Measurements from ENCODE around the gene UNKL. TPM values are rescaled to one million over a fixed set of nuclear protein-coding genes. Genes with fewer than 3 reads are reported as not detected.

The UNKL gene
- total RNA-seq, 1 experiment from 2014 or later: 32.0 TPM

DNA sequence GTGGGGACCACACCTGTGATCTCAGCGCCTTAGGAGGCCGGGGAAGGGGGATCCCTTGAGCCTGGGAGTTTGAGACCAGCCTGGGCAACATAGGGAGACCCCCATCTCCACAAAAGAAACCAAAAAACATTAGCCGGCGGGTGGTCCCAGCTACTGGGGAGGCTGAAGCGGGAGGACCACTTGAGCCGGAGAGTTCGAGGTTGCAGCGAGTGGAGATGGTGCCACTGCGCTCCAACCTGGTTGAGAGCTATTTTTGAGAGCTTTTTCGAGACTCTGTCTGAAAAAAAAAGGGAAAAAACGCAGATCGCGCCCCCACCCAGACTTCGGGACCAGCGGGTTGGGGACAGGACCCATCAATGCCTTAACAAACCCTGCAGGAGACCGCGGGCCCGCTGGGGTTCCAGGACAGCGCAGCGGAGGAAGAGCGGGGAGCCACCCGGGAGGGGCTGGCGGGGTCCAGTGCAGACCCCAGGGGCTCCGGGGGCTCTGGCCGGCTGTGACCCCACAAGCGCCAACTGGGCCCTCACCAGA is 81.8 kb downstream of the UNKL start:
- TF ChIP-seq CTCF (conservative IDR thresholded peaks at IDR 0.05): no peak
- no peaks in the 10 kb centered on the region for H3K4me1 ChIP-seq (ENCODE audit: insufficient read depth, low read length)
- H2BK120ac ChIP-seq (ENCODE audit: low read depth, low read length, poor library complexity, severe bottlenecking): no peak overlapping the region
- no peak overlapping the region for H3K27ac Mint-ChIP-seq
- H4K91ac ChIP-seq (ENCODE audit: insufficient read length, low read depth, low read length): peak overlapping the region; percentile 60
- DNase-seq: no peak
- H3K23me2 ChIP-seq (ENCODE audit: insufficient read length, low read depth, low read length, poor library complexity, severe bottlenecking): peaks cover 20% of the 10 kb centered on the region
- H2BK12ac ChIP-seq (ENCODE audit: insufficient read length, low read depth, low read length): no peak overlapping the region
- no peak overlapping the region for H4K5ac ChIP-seq (ENCODE audit: insufficient read length, low read depth, low read length)
- H3K14ac ChIP-seq (ENCODE audit: insufficient read depth, low read length): peak overlapping the region; percentile 91
- no peaks in the 10 kb centered on the region for H3K9me3 ChIP-seq (ENCODE audit: control insufficient read depth, low read depth, low read length)
- H3K27me3 ChIP-seq (ENCODE audit: insufficient read depth, low read length): peaks cover 16% of the 10 kb centered on the region; the same call in 1 of the 2 replicates
- no peak overlapping the region for H3K9ac ChIP-seq (ENCODE audit: extremely low read depth, insufficient read length, low read length)
- H3K23ac ChIP-seq (ENCODE audit: insufficient read length, low read depth, low read length): no peak overlapping the region
- H3K27ac ChIP-seq (ENCODE audit: insufficient read length, low read depth, low read length): no peak overlapping the region
- H3K4ac ChIP-seq (ENCODE audit: low read depth, low read length): peak overlapping the region; percentile 73
- H2AFZ ChIP-seq (ENCODE audit: low read length): no peak overlapping the region
- H3K18ac ChIP-seq (ENCODE audit: insufficient read length, low read depth, low read length): peak overlapping the region; percentile 96
- H4K20me1 ChIP-seq (ENCODE audit: control insufficient read depth, insufficient read depth, insufficient read length): no peaks in the 10 kb centered on the region
- no peak overlapping the region for H2BK15ac ChIP-seq (ENCODE audit: low read depth, low read length)
- no peak overlapping the region for H2AK5ac ChIP-seq (ENCODE audit: insufficient read length, low read length)
- no peak overlapping the region for H3K56ac ChIP-seq (ENCODE audit: insufficient read length, low read depth, low read length)
- peak overlapping the region; percentile 73 for H3K4me2 ChIP-seq (ENCODE audit: insufficient read depth, insufficient read length, low read length)
- no peaks in the 10 kb centered on the region for H3K79me2 ChIP-seq (ENCODE audit: insufficient read depth, low read length)
- H3K4me3 Mint-ChIP-seq: peak overlapping the region; percentile 49 to 84
- H2BK20ac ChIP-seq (ENCODE audit: low read depth, low read length, poor library complexity, severe bottlenecking): no peak overlapping the region
- no peak overlapping the region for H2BK5ac ChIP-seq (ENCODE audit: insufficient read length, low read length)
- peaks cover 12 to 18% of the 10 kb centered on the region in 2 experiments for H3K4me1 Mint-ChIP-seq
- peaks cover 45% of the 10 kb centered on the region for H3K27me3 Mint-ChIP-seq (ENCODE audit: low read depth)
- no CpG with 5 or more reads among the region's 26 CpGs for WGBS (ENCODE audit: extremely low coverage, insufficient read length, low lambda C conversion rate)
- no peak overlapping the region for H3T11ph ChIP-seq (ENCODE audit: low read length)
- H4K8ac ChIP-seq (replicated peaks; ENCODE audit: insufficient read length, low read depth, low read length): no peak overlapping the region
- no peaks in the 10 kb centered on the region for H3K79me1 ChIP-seq (ENCODE audit: insufficient read depth, low read depth, low read length, poor library complexity, severe bottlenecking)
- no peaks in the 10 kb centered on the region for H3K9me3 Mint-ChIP-seq
- H3K36me3 Mint-ChIP-seq (ENCODE audit: insufficient read depth in 1 of 3, low read depth in 3 of 3): no peaks in the 10 kb centered on the region
